Colonic mucosa (tissue), 4 donors: ENCODE measurements around the gene PERCC1. TPM values are rescaled to one million over a fixed set of nuclear protein-coding genes. Genes with fewer than 3 reads are reported as not detected.

Experiments
- DNase-seq: peaks from one replicate; pipeline ENCODE4 v3.0.0-alpha.2; 2020
- H3K27ac ChIP-seq: fragments of 200-600 bp; one replicate; pipeline ENCODE4 v1.8.0; 2021
- H3K27me3 ChIP-seq: fragments of 200-600 bp; one replicate; pipeline ENCODE4 v1.8.0; 2021
- H3K36me3 ChIP-seq: fragments of 200-600 bp; one replicate; pipeline ENCODE4 v1.8.0; 2021
- H3K4me1 ChIP-seq: fragments of 200-600 bp; one replicate; pipeline ENCODE4 v1.8.0; 2021; ENCODE audit warnings: mild to moderate bottlenecking
- H3K4me3 ChIP-seq: fragments of 200-600 bp; one replicate; pipeline ENCODE4 v1.8.0; 2021
- H3K9ac ChIP-seq, 2 donors: one replicate each; pipeline ENCODE4 v1.7.0; 2013; ENCODE audit warnings: control low read depth in 2 of 2, low read depth in 2 of 2, low read length in 2 of 2
- H3K9me3 ChIP-seq: fragments of 200-600 bp; one replicate; pipeline ENCODE4 v1.8.0; 2021
- intact Hi-C: fragments of 100-400 bp; cut with DNase I; formaldehyde crosslinking; loops from one replicate; pipeline ENCODE4 v1.14.1; 2022
- total RNA-seq, 2 donors: library from RNA; stranded (reverse); fragmentation: NEBNext Ultra II Directional in 1 of 2; extraction: Animal tissue kit (Norgen Biotek cat#: 25700) in 1 of 2; gene quantifications; one replicate each; pipeline ENCODE4 v1.2.1, GENCODE V29; 2021
- TF ChIP-seq, protein P1 (sequence below): fragments of 200-600 bp; IDR thresholded peaks from one replicate; pipeline ENCODE4 v1.8.0; 2022; ENCODE audit warnings: antibody characterized with exemption, mild to moderate bottlenecking
- donor health status: healthy.
- donor health status: DM: no; HTN: no; CAD: no.
- donor health status: DM: no; HTN: no; CAD: no.

Gene PERCC1
- total RNA-seq, 2 donors from 2014 or later = 0.27 TPM

DNA sequence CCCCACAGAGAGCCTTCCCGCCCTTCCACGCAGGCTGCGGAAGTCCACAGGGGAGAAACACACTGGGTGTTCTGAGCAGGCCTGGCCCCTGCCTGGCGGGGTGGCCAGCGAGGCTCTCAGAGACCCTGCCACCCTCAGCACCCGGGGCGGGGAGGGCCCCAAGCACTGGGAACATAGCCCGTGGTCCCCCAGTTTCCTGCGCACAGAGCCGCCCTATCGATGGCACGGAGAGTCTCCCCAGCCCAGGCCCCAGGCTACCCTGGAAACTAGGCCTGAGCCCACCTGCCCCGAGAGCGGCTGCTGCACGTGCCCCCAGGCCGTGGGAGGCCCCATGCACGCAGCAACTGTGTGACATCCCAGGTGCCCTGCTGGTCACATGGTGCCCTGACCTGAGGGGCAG lies 23.7 kb downstream of the PERCC1 start:
- H3K4me1 ChIP-seq = no peaks in the 10 kb centered on the region
- H3K36me3 ChIP-seq = no peaks in the 10 kb centered on the region
- intact Hi-C loops = no loop called here
- no peaks in the 10 kb centered on the region for H3K9me3 ChIP-seq
- H3K27me3 ChIP-seq = no peaks in the 10 kb centered on the region
- DNase-seq = no peak
- TF ChIP-seq, protein P1, sequence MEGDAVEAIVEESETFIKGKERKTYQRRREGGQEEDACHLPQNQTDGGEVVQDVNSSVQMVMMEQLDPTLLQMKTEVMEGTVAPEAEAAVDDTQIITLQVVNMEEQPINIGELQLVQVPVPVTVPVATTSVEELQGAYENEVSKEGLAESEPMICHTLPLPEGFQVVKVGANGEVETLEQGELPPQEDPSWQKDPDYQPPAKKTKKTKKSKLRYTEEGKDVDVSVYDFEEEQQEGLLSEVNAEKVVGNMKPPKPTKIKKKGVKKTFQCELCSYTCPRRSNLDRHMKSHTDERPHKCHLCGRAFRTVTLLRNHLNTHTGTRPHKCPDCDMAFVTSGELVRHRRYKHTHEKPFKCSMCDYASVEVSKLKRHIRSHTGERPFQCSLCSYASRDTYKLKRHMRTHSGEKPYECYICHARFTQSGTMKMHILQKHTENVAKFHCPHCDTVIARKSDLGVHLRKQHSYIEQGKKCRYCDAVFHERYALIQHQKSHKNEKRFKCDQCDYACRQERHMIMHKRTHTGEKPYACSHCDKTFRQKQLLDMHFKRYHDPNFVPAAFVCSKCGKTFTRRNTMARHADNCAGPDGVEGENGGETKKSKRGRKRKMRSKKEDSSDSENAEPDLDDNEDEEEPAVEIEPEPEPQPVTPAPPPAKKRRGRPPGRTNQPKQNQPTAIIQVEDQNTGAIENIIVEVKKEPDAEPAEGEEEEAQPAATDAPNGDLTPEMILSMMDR = no peak
- H3K9ac ChIP-seq = no peak overlapping the region
- H3K4me3 ChIP-seq = no peak overlapping the region
- no peak overlapping the region for H3K27ac ChIP-seq

DNA sequence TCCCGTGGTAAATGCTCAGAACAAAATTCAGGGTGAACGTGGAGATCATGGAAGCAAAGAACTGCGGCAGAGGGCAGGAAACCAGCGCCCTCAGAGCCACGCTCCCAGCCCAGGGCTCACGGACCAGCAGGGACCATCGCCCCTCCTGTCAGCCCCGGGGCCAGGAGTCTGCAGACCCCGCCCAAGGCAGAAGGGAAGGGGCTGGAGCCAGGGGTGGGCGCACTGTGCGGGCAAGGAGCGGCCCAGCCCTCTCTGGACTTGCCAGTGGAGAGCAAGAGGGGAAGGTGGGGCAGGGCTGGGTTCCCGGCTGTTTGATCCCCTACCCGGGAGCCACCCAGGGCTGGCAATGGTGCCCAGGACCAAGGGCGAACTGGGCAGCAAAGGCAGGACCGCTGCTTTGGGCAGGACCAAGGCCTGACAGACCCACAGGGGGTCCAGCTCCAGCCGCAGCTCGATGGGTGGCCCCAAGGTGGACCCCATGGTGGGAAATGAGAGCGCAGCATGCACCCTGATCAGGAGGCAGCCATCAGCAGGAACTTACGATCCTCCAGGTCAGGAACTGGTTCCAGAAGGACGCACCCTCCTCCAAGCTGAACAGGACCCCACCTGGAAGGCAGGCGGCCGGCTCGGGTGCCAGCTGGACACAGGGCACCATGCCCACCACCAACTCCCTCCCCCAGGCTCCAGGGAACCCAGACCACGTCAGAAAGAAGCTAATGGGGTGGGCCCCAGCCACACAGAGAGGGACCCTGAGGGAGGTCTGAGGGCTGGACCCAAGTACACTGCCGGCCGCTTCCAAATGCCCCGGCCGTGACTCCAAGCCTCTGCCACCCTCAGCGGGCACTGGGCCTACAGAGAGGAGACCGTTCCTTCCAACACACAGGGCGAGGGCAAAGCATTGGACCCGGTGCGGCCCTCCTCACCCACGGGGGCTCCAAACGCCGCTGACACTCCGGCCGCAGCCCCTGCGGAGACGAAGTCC lies 24.6 kb downstream of the PERCC1 start:
- Histone ChIP-seq H3K9ac (no peak overlapping the region), H3K4me1 (no peaks in the 10 kb centered on the region), H3K27me3 (no peaks in the 10 kb centered on the region), H3K9me3 (no peaks in the 10 kb centered on the region), H3K27ac (no peak overlapping the region), H3K36me3 (no peaks in the 10 kb centered on the region), H3K4me3 (no peak overlapping the region)
- TF ChIP-seq, protein P1 = no peak
- DNase-seq = no peak
- intact Hi-C loops = no loop called here

DNA sequence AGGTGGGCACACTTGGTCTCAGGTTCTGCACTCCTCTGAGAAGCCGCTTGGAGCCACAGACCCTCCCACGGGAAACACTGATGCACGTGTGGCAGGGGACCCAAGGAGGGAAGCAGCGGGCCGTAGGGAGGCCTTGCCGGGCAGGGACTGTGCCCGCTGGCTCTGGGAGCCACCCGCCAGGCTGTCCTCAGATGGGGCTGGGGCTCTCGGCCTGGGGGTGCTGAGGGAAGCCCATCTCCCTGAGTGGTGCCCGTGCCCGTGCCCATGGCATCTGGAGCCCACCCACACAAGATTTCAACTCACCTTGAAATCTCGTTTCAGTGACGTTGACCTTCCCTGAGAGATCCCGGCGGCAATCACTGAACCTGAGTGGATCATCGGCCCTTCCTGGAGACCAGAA lies 26.1 kb downstream of the PERCC1 start:
- Histone ChIP-seq H3K4me1 (no peaks in the 10 kb centered on the region), H3K9me3 (no peaks in the 10 kb centered on the region), H3K27ac (no peak overlapping the region), H3K9ac (no peak overlapping the region), H3K27me3 (no peaks in the 10 kb centered on the region), H3K4me3 (no peak overlapping the region), H3K36me3 (no peaks in the 10 kb centered on the region)
- DNase-seq = no peak
- intact Hi-C loops = no loop called here
- TF ChIP-seq, protein P1 = no peak

DNA sequence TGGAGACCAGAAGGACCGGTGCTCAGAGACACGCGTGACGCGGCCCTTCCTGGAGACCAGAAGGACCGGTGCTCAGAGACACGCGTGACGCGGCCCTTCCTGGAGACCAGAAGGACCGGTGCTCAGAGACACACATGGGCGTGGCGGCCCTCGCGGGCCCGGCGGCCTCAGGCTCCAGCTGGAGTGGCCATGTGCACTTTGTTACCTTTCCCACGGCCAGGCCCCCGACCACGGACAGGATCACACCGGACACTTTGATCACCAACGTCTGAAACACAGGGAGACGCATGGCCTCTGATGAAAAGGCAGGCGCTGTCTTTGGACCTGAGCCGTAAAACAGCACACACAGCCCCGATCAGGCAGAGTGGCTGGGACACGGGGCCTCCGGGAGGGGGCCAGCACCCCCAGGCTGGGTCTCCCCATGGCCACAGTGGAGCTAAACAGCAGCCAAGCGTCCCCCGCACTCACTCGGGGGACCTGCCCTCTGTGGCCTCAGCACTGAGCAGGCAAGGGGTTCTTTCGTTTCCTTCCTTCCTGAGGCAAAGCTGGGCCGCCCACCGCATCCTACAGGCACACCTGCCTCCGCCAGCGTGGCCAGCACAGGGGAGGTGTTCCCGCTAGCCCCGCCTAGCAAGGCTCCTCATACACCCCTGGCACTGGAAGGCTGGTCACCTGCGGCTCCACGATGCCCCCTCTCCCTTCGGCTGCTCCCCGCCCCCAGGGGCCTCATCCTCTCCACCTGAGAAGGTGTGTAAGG lies 26.8 kb downstream of the PERCC1 start:
- no peaks in the 10 kb centered on the region for H3K36me3 ChIP-seq
- TF ChIP-seq, protein P1 = no peak
- no peak overlapping the region for H3K4me3 ChIP-seq
- no peaks in the 10 kb centered on the region for H3K9me3 ChIP-seq
- H3K9ac ChIP-seq = no peak overlapping the region
- no peaks in the 10 kb centered on the region for H3K27me3 ChIP-seq
- no peak overlapping the region for H3K27ac ChIP-seq
- H3K4me1 ChIP-seq = no peaks in the 10 kb centered on the region
- intact Hi-C loops = no loop called here
- no peak for DNase-seq

DNA sequence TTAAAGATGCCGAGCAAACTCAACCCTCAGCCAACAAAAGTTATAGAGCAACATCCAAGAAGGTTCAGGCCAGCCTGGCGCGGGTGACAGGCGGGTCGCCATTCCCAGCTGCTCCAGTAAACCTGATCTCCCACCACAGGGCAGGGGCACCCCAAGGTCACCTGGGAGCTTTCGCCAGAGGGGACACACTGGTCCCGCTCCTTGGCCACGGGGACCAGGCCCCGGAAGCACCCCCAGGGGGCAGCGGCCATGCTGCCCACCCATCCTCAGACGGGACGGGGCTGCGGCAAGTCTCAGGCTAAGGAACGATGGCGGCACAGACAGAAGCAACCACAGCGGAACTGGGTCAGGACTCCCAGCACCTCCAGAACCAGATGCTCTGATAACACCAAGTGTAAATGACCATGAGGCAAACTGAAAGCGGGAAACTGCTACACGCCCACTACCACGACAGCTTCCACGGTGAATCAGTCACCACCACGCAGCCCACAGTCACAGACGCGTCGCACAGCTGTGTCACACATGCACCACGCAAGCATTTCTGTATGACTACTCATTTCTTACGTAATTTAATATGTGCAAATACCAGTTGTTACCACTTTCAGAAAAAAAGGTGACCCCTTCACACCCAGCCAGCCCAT lies 27.6 kb downstream of the PERCC1 start:
- H3K27ac ChIP-seq = no peak overlapping the region
- H3K4me1 ChIP-seq = no peaks in the 10 kb centered on the region
- H3K36me3 ChIP-seq = no peaks in the 10 kb centered on the region
- no peak overlapping the region for H3K9ac ChIP-seq
- no peaks in the 10 kb centered on the region for H3K9me3 ChIP-seq
- H3K4me3 ChIP-seq = no peak overlapping the region
- TF ChIP-seq, protein P1 = no peak
- DNase-seq = no peak
- no peaks in the 10 kb centered on the region for H3K27me3 ChIP-seq
- intact Hi-C loops = no loop called here
